Parathyroid adenoma (tissue), 2 donors: ENCODE results near the gene PLCG2.

ENCODE experiments used
- H2AFZ ChIP-seq: fragments of 300-600 bp; sonication (generic); one replicate; pipeline ENCODE4 v1.7.0; 2017; ENCODE audit warnings: antibody characterized with exemption, mild to moderate bottlenecking
- H3K27ac ChIP-seq: fragments of 300-600 bp; sonication (generic); one replicate; pipeline ENCODE4 v1.7.0; 2017
- H3K27me3 ChIP-seq: fragments of 300-600 bp; sonication (generic); one replicate; pipeline ENCODE4 v1.7.0; 2017; ENCODE audit warnings: low read length; ENCODE audit not compliant: control insufficient read depth, insufficient read depth
- H3K36me3 ChIP-seq: fragments of 300-600 bp; sonication (generic); one replicate; pipeline ENCODE4 v1.7.0; 2017; ENCODE audit warnings: low read length; ENCODE audit not compliant: control insufficient read depth, insufficient read depth
- H3K4me1 ChIP-seq: fragments of 300-600 bp; sonication (generic); one replicate; pipeline ENCODE4 v1.7.0; 2017; ENCODE audit warnings: control low read depth
- H3K4me2 ChIP-seq: fragments of 300-600 bp; sonication (generic); one replicate; pipeline ENCODE4 v1.7.0; 2017; ENCODE audit warnings: low read length
- H3K4me3 ChIP-seq: fragments of 300-600 bp; sonication (generic); one replicate; pipeline ENCODE4 v1.7.0; 2017; ENCODE audit warnings: low read depth, low read length
- H3K79me2 ChIP-seq: fragments of 300-600 bp; sonication (generic); one replicate; pipeline ENCODE4 v1.7.0; 2017; ENCODE audit warnings: control low read depth
- H3K9ac ChIP-seq: fragments of 300-600 bp; sonication (generic); one replicate; pipeline ENCODE4 v1.7.0; 2017; ENCODE audit warnings: mild to moderate bottlenecking
- H3K9me3 ChIP-seq: fragments of 300-600 bp; sonication (generic); one replicate; pipeline ENCODE4 v1.7.0; 2017; ENCODE audit warnings: low read length; ENCODE audit not compliant: control insufficient read depth
- CTCF ChIP-seq: fragments of 300-600 bp; sonication (generic); IDR thresholded peaks from one replicate; pipeline ENCODE4 v1.7.0; 2017; ENCODE audit warnings: antibody characterized with exemption, mild to moderate bottlenecking
- donor health status: primary hyperparathyroidism.

Gene PLCG2

DNA sequence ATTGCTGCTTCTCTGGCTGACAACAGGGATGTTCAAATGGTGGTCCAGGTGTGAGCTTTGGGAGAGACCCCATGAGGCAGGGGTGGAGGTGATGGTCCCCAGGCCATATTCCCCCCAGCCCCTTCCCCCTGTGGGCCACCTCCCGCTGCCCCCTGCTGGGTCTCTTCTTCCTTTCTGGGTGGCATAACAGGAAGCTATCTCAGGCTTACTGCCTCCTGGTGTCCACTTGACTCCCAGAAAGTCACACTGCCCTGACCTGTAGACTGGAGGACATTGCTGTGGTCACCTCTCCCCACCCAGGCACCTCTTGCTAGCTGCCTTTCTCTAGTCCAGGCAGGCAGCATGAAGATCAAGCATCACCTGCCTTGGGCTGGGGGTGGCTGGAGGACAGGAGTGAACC lies 46.4 kb upstream of the PLCG2 start:
- Histone ChIP-seq H2AFZ (no peak overlapping the region), H3K27ac (no peak overlapping the region), H3K4me3 (no peak overlapping the region), H3K9me3 (no peaks in the 10 kb centered on the region), H3K27me3 (no peaks in the 10 kb centered on the region), H3K4me2 (no peak overlapping the region), H3K9ac (no peak overlapping the region), H3K79me2 (no peaks in the 10 kb centered on the region), H3K4me1 (no peaks in the 10 kb centered on the region), H3K36me3 (no peaks in the 10 kb centered on the region)
- no peak for TF ChIP-seq CTCF

DNA sequence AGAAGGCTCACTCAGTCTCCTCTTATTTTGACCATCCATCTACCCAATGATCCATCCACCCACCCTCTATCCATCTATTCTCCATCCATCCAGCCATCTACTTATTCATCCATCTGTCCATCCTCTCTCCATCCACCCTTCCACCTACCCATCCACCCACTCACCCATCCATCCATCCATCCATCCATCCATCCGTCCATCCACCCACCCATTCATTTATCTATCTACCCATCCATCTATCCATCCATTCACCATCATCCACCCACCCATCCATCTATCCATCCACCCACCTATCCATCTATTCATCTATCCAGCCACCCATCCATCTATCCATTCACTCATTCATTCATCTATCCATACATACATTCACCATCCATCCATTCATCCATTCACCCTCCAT lies 45.8 kb upstream of the PLCG2 start:
- Histone ChIP-seq H3K4me1 (peaks cover 3% of the 10 kb centered on the region), H2AFZ (no peak overlapping the region), H3K36me3 (no peaks in the 10 kb centered on the region), H3K9ac (no peak overlapping the region), H3K27me3 (no peaks in the 10 kb centered on the region), H3K4me3 (no peak overlapping the region), H3K4me2 (no peak overlapping the region), H3K9me3 (no peaks in the 10 kb centered on the region), H3K79me2 (no peaks in the 10 kb centered on the region), H3K27ac (no peak overlapping the region)
- TF ChIP-seq CTCF: no peak

- H3K27me3 ChIP-seq: no peaks in the 10 kb centered on the region
- H3K36me3 ChIP-seq: no peaks in the 10 kb centered on the region
- TF ChIP-seq CTCF: no peak
- H3K79me2 ChIP-seq: no peaks in the 10 kb centered on the region
- H3K9ac ChIP-seq: no peak overlapping the region
- no peaks in the 10 kb centered on the region for H3K9me3 ChIP-seq
- no peak overlapping the region for H3K27ac ChIP-seq
- H3K4me2 ChIP-seq: no peak overlapping the region
- H3K4me3 ChIP-seq: no peak overlapping the region
- H3K4me1 ChIP-seq: peaks cover 4% of the 10 kb centered on the region
- H2AFZ ChIP-seq: no peak overlapping the region
Observed at GRCh38 chr16:81734632-81735434, 44.3 kb upstream of the PLCG2 start.

GRCh38 chr16:81737885-81738536 lies 41.1 kb upstream of the PLCG2 start:
- Histone ChIP-seq H3K27ac (peak overlapping the region; percentile 8), H3K79me2 (no peaks in the 10 kb centered on the region), H3K4me3 (peak overlapping the region; percentile 8), H3K9me3 (no peaks in the 10 kb centered on the region), H3K36me3 (no peaks in the 10 kb centered on the region), H3K4me1 (peaks cover 4% of the 10 kb centered on the region), H3K4me2 (peak overlapping the region; percentile 55), H3K9ac (no peak overlapping the region), H2AFZ (peak overlapping the region; percentile 87), H3K27me3 (no peaks in the 10 kb centered on the region)
- peak; percentile 85 for TF ChIP-seq CTCF
